Esophagus squamous epithelium (tissue), 5 donors: ENCODE measurements around the gene KCNAB1. TPM values are rescaled to one million over a fixed set of nuclear protein-coding genes. Genes with fewer than 3 reads are reported as not detected.

ENCODE experiments used
- DNase-seq: peaks from one replicate; lab custom pipeline; 2025; lab: John Stamatoyannopoulos, UW
- H3K27ac ChIP-seq, 4 donors: fragments of 200-600 bp; sonication (generic); one replicate each; pipeline ENCODE4 v1.5.1; 2016 to 2019; ENCODE audit warnings: mild to moderate bottlenecking in 1 of 4
- H3K27me3 ChIP-seq, 4 donors: fragments of 200-600 bp; sonication (generic); 1 replicate in 3 of 4; 2 replicates in 1 of 4; pipeline versions ENCODE4 v1.5.1 to v1.6.0; 2017 to 2021; ENCODE audit warnings: antibody characterized with exemption in 1 of 4
- H3K36me3 ChIP-seq, 3 donors: fragments of 200-600 bp; sonication (generic); one replicate each; pipeline ENCODE4 v1.5.1; 2016 to 2019
- H3K4me1 ChIP-seq, 3 donors: fragments of 200-600 bp; sonication (generic); one replicate each; pipeline ENCODE4 v1.5.1; 2017 to 2019
- H3K4me3 ChIP-seq, 4 donors: fragments of 200-600 bp; sonication (generic); 1 replicate in 3 of 4; 2 replicates in 1 of 4; pipeline ENCODE4 v1.5.1; 2016 to 2019; ENCODE audit warnings: mild to moderate bottlenecking in 2 of 4, moderate library complexity in 1 of 4
- H3K9me3 ChIP-seq, 3 donors: fragments of 200-600 bp; sonication (generic); one replicate each; pipeline ENCODE4 v1.5.1; 2016 to 2019
- POLR2A ChIP-seq, 4 donors: fragments of 450-650 bp; IDR thresholded peaks; one replicate each; pipeline ENCODE4 v1.6.1; 2017; ENCODE audit warnings: antibody characterized with exemption in 4 of 4, mild to moderate bottlenecking in 4 of 4, moderate library complexity in 3 of 4
- WGBS, 2 donors: methylation state at CpG; one replicate each; pipeline ENCODE4 v1.1.5; 2018; 5-methylcytosine and 5-hydroxymethylcytosine counted together
- intact Hi-C: fragments of 100-400 bp; cut with DNase I; formaldehyde crosslinking; loops from one replicate; pipeline ENCODE4 v1.15.0; 2022
- total RNA-seq, 4 donors: library from RNA; depleted of rRNA; stranded (reverse); fragments of >200 nt; gene quantifications; one replicate each; pipeline ENCODE4 v1.1.0, GENCODE V29; 2016
- TF ChIP-seq, protein P1 (sequence below), 6 experiments: fragments of 450-650 bp in 4 of 6; fragments of 200-600 bp in 2 of 6; sonication (generic) in 2 of 6; IDR thresholded peaks; one replicate each; pipeline ENCODE4 v1.5.1; 2016 to 2019; ENCODE audit warnings: antibody characterized with exemption in 6 of 6, mild to moderate bottlenecking in 4 of 6, moderate library complexity in 4 of 6
- donor health status: DM: yes; HTN: yes; CAD: no.

KCNAB1 gene
- total RNA-seq, 4 donors from 2014 or later = 0.40 to 6.6 (median 1.3) TPM

DNA sequence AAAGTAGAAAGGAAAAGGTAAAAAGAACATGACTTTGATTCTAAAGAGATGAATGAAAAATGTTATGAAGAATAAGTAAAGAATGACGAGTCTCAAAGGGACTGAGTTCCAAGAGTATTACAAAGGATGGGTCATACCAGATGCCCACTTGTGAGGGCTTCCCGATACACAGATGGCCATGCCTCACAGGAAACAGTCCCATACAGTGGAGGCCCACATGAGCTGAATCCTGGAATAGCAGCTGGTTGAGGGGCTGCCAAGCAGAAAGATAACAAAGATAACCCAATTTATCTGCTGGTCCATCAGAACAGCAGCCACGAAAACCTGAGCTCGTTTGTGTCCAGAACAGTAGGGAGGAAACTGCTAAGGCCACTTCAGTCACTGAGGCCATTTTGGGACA lies 430.9 kb downstream of the KCNAB1 start:
- DNase-seq = no peak
- Histone ChIP-seq H3K36me3 (peaks cover 0 to 69% (median 0%) of the 10 kb centered on the region in 3 donors), H3K27me3 (no peaks in the 10 kb centered on the region), H3K4me3 (no peak overlapping the region), H3K4me1 (peaks cover 8 to 53% (median 16%) of the 10 kb centered on the region in 3 donors), H3K9me3 (no peaks in the 10 kb centered on the region), H3K27ac (peak overlapping the region in 1 of 4 donors; percentile 14)
- no peak for TF ChIP-seq POLR2A (IDR thresholded peaks at IDR 0.05)
- TF ChIP-seq, protein P1, sequence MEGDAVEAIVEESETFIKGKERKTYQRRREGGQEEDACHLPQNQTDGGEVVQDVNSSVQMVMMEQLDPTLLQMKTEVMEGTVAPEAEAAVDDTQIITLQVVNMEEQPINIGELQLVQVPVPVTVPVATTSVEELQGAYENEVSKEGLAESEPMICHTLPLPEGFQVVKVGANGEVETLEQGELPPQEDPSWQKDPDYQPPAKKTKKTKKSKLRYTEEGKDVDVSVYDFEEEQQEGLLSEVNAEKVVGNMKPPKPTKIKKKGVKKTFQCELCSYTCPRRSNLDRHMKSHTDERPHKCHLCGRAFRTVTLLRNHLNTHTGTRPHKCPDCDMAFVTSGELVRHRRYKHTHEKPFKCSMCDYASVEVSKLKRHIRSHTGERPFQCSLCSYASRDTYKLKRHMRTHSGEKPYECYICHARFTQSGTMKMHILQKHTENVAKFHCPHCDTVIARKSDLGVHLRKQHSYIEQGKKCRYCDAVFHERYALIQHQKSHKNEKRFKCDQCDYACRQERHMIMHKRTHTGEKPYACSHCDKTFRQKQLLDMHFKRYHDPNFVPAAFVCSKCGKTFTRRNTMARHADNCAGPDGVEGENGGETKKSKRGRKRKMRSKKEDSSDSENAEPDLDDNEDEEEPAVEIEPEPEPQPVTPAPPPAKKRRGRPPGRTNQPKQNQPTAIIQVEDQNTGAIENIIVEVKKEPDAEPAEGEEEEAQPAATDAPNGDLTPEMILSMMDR (IDR thresholded peaks at IDR 0.05) = no peak
- WGBS, 2 donors = 80 to 81% methylated on average over 4 of the region's 4 CpGs
- intact Hi-C loops = loop anchor here (10.0 kb wide), 1 partner anchor 124 kb away; the partner anchor contains the start of gene TIPARP

DNA sequence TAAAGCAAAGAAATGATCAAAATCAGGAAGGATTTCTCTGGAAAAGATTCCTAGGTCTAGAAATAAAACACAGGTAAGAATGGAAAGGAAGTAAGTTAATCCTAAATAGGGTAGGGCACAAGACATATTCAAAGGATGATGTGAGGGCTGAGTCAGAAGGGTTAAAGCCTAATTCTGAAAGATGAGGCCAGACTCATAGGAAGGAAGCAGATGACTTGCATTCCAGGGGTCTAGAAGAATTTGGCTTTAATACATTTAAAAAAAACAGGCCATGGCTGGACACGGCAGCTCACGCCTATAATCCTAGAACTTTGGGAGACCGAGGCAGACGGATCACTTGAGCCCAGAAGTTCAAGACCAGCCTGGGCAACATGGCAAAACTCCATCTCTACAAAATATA lies 431.4 kb downstream of the KCNAB1 start:
- Histone ChIP-seq H3K9me3 (no peaks in the 10 kb centered on the region), H3K27me3 (no peaks in the 10 kb centered on the region), H3K27ac (peak overlapping the region in 1 of 4 donors; percentile 14), H3K4me1 (peaks cover 8 to 53% (median 16%) of the 10 kb centered on the region in 3 donors), H3K4me3 (no peak overlapping the region), H3K36me3 (peaks cover 0 to 64% (median 0%) of the 10 kb centered on the region in 3 donors)
- intact Hi-C loops = loop anchor here (10.0 kb wide), 1 partner anchor 123 kb away; the partner anchor contains the start of gene TIPARP
- TF ChIP-seq, protein P1 (IDR thresholded peaks at IDR 0.05) = no peak
- no peak for TF ChIP-seq POLR2A (IDR thresholded peaks at IDR 0.05)
- WGBS, 2 donors = 69 to 74% methylated on average over 4 of the region's 4 CpGs
- DNase-seq = no peak

DNA sequence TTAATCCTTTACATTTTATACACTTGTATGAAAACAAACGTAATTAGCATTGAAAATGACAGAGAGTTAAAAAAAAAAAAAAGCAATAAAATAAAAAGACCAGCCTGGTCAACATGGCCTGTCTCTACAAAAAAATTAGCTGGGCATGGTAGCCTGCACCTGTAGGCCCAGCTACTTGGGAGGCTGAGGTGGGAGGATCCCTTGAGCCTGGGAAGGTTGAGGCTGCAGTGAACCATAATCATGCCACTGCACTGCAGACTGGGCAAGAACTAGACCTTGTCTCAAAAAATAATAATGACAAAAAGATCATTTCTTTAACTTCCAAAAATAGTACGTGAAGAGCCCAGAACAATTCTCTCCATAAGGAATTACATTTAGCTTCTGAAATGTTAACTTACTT lies 432.6 kb downstream of the KCNAB1 start:
- Histone ChIP-seq H3K4me3 (peak overlapping the region in 2 of 4 donors; percentile 75 to 92), H3K9me3 (no peaks in the 10 kb centered on the region), H3K27me3 (no peaks in the 10 kb centered on the region), H3K4me1 (peaks cover 8 to 49% (median 16%) of the 10 kb centered on the region in 3 donors), H3K36me3 (peaks cover 0 to 52% (median 0%) of the 10 kb centered on the region in 3 donors), H3K27ac (no peak overlapping the region)
- no peak for DNase-seq
- intact Hi-C loops = loop anchor here (10.0 kb wide), 1 partner anchor 122 kb away; the partner anchor contains the start of gene TIPARP
- WGBS, 2 donors = 85 to 89% methylated on average over 2 of the region's 2 CpGs
- TF ChIP-seq POLR2A (IDR thresholded peaks at IDR 0.05) = no peak
- TF ChIP-seq, protein P1 (IDR thresholded peaks at IDR 0.05) = no peak

DNA sequence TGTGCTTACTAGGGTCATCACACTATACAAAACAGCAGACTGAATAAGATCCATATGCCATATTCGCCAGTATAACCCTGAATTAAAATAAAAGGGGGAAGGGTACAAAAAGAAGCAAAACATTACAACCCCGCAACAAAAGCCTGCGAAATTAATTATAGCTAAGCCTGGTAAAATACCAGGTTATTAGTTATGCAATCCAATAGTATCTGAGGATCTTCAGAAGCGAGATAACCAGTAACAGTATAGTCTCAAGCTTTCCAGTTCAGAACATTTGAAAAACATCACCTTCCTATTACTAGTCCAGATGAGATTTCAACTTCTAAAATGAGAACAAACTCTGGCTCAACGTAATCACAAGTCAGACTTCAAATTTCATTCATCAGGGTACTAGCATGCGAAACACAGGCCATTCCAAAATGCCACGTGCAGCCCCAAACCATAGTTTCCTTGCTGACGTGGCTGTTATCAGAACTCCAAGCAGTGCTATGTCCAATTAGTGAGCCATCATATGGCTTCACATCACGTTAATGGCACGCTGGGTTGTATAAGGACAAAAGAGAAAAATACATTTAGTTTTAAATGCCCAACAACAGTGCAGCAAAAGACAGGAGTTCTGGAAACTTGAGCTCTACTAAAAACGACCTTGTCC lies 433.5 kb downstream of the KCNAB1 start:
- Histone ChIP-seq H3K4me1 (peaks cover 8 to 46% (median 16%) of the 10 kb centered on the region in 3 donors), H3K27ac (peak overlapping the region in 3 of 4 donors; percentile 84 to 92 (median 91)), H3K27me3 (no peaks in the 10 kb centered on the region), H3K9me3 (no peaks in the 10 kb centered on the region), H3K4me3 (peak overlapping the region; percentile 75 to 94 (median 86)), H3K36me3 (peaks cover 0 to 43% (median 0%) of the 10 kb centered on the region in 3 donors)
- WGBS, 2 donors = 27 to 28% methylated on average over 11 of the region's 11 CpGs
- intact Hi-C loops = loop anchor here (10.0 kb wide), 1 partner anchor 121 kb away; the partner anchor contains the start of gene TIPARP
- TF ChIP-seq POLR2A (IDR thresholded peaks at IDR 0.05) = no peak
- TF ChIP-seq, protein P1 (IDR thresholded peaks at IDR 0.05) = no peak
- no peak for DNase-seq

DNA sequence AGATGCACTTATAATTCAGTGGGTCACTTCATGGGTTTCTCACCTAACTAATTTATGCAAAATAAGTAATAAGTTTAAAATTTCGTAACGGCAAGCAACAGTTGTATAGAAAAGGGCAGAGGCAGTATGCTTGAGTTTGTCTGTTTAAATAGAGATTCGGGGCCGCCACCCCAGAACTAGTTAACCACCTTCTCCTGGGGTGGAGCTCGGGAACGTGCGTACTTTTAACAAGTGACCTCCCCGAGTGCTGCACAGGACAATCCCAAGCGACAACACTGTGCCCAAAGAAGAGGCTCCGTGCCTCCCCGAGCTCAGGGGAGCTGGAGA lies 434.1 kb downstream of the KCNAB1 start:
- H3K36me3 ChIP-seq = peaks cover 0 to 37% (median 0%) of the 10 kb centered on the region in 3 donors
- no peak for DNase-seq
- intact Hi-C loops = loop anchor here (10.0 kb wide), 1 partner anchor 120 kb away; the partner anchor contains the start of gene TIPARP
- H3K4me3 ChIP-seq = peak overlapping the region; percentile 75 to 94 (median 86)
- peak overlapping the region; percentile 84 to 92 (median 90) for H3K27ac ChIP-seq
- WGBS, 2 donors = 1 to 2% methylated on average over 11 of the region's 11 CpGs
- TF ChIP-seq, protein P1 (IDR thresholded peaks at IDR 0.05) = no peak
- no peak for TF ChIP-seq POLR2A (IDR thresholded peaks at IDR 0.05)
- peaks cover 8 to 46% (median 16%) of the 10 kb centered on the region in 3 donors for H3K4me1 ChIP-seq
- H3K9me3 ChIP-seq = no peaks in the 10 kb centered on the region
- H3K27me3 ChIP-seq = no peaks in the 10 kb centered on the region
